ENCODE results near the gene MRPS22. TPM values are rescaled to one million over a fixed set of nuclear protein-coding genes. Genes with fewer than 3 reads are reported as not detected.

Gene MRPS22
- total RNA-seq, 2 donors from 2014 or later: 46.9 to 78.2 TPM

- H3K36me3 ChIP-seq: no peaks in the 10 kb centered on the region
Measured at GRCh38 chr3:139325551-139325950, 18.3 kb upstream of the MRPS22 start.

GRCh38 chr3:139326131-139326530 is 17.7 kb upstream of the MRPS22 start:
- DNase-seq (ENCODE audit: low spot score): no peak
- Histone ChIP-seq H3K27ac (no peak overlapping the region), H3K9me3 (no peaks in the 10 kb centered on the region), H3K4me1 (peaks cover 0 to 8% of the 10 kb centered on the region in 2 donors), H3K36me3 (no peaks in the 10 kb centered on the region), H3K4me3 (no peak overlapping the region), H3K27me3 (no peaks in the 10 kb centered on the region)
- no peak for TF ChIP-seq CTCF (IDR thresholded peaks at IDR 0.05)

More at GRCh38 chr3:139325551-139325950, 18.3 kb upstream of the MRPS22 start:
- no peak for TF ChIP-seq CTCF (IDR thresholded peaks at IDR 0.05)
- Histone ChIP-seq H3K9me3 (no peaks in the 10 kb centered on the region), H3K4me1 (peaks cover 0 to 8% of the 10 kb centered on the region in 2 donors), H3K27ac (no peak overlapping the region), H3K27me3 (no peaks in the 10 kb centered on the region), H3K4me3 (no peak overlapping the region)
- no peak for DNase-seq (ENCODE audit: low spot score)

GRCh38 chr3:139326707-139327106 is 17.1 kb upstream of the MRPS22 start:
- no peak overlapping the region for H3K27ac ChIP-seq
- DNase-seq (ENCODE audit: low spot score): no peak
- no peaks in the 10 kb centered on the region for H3K36me3 ChIP-seq
- no peaks in the 10 kb centered on the region for H3K27me3 ChIP-seq
- H3K4me1 ChIP-seq: peaks cover 0 to 8% of the 10 kb centered on the region in 2 donors
- no peaks in the 10 kb centered on the region for H3K9me3 ChIP-seq
- TF ChIP-seq CTCF (IDR thresholded peaks at IDR 0.05): no peak
- H3K4me3 ChIP-seq: no peak overlapping the region

GRCh38 chr3:139327231-139327630 is 16.6 kb upstream of the MRPS22 start:
- DNase-seq (ENCODE audit: low spot score): no peak
- H3K36me3 ChIP-seq: no peaks in the 10 kb centered on the region
- H3K9me3 ChIP-seq: no peaks in the 10 kb centered on the region
- TF ChIP-seq CTCF (IDR thresholded peaks at IDR 0.05): no peak
- H3K4me3 ChIP-seq: no peak overlapping the region
- no peak overlapping the region for H3K27ac ChIP-seq
- H3K4me1 ChIP-seq: peaks cover 0 to 8% of the 10 kb centered on the region in 2 donors
- no peaks in the 10 kb centered on the region for H3K27me3 ChIP-seq

GRCh38 chr3:139327861-139328260 is 16.0 kb upstream of the MRPS22 start:
- H3K4me3 ChIP-seq: no peak overlapping the region
- no peak overlapping the region for H3K27ac ChIP-seq
- peaks cover 0 to 8% of the 10 kb centered on the region in 2 donors for H3K4me1 ChIP-seq
- no peaks in the 10 kb centered on the region for H3K27me3 ChIP-seq
- H3K36me3 ChIP-seq: no peaks in the 10 kb centered on the region
- no peak for DNase-seq (ENCODE audit: low spot score)
- no peak for TF ChIP-seq CTCF (IDR thresholded peaks at IDR 0.05)
- no peaks in the 10 kb centered on the region for H3K9me3 ChIP-seq

- H3K27ac ChIP-seq: no peak overlapping the region
- DNase-seq (ENCODE audit: low spot score): no peak
- no peak overlapping the region for H3K4me3 ChIP-seq
- H3K36me3 ChIP-seq: no peaks in the 10 kb centered on the region
- H3K9me3 ChIP-seq: no peaks in the 10 kb centered on the region
- peaks cover 0 to 8% of the 10 kb centered on the region in 2 donors for H3K4me1 ChIP-seq
- no peaks in the 10 kb centered on the region for H3K27me3 ChIP-seq
- TF ChIP-seq CTCF (IDR thresholded peaks at IDR 0.05): no peak
Measured at GRCh38 chr3:139328356-139328755, 15.5 kb upstream of the MRPS22 start.
